Esophagus (tissue), 2 donors: ENCODE results near the gene VSTM4. TPM values are rescaled to one million over a fixed set of nuclear protein-coding genes. Genes with fewer than 3 reads are reported as not detected.
A peak's percentile ranks its signal among the peaks of the same experiment; 100 is the strongest.

Source experiments
- H3K27ac ChIP-seq, 2 donors: one replicate each; pipeline ENCODE4 v1.5.1; 2013; ENCODE audit warnings: low read depth in 2 of 2, mild to moderate bottlenecking in 2 of 2, inconsistent platforms in 1 of 2, low read length in 1 of 2, moderate library complexity in 1 of 2
- H3K27me3 ChIP-seq, 2 donors: one replicate each; pipeline ENCODE4 v1.6.1; 2013; ENCODE audit warnings: low read length in 2 of 2, control low read depth in 1 of 2, mild to moderate bottlenecking in 1 of 2; ENCODE audit not compliant: insufficient read depth in 2 of 2, control insufficient read depth in 1 of 2
- H3K36me3 ChIP-seq, 2 donors: one replicate each; pipeline ENCODE4 v1.6.1; 2013; ENCODE audit warnings: low read length in 1 of 2; ENCODE audit not compliant: control insufficient read depth in 2 of 2, insufficient read depth in 2 of 2
- H3K4me1 ChIP-seq, 2 donors: one replicate each; pipeline ENCODE4 v1.6.1; 2013; ENCODE audit warnings: low read length in 1 of 2; ENCODE audit not compliant: control insufficient read depth in 2 of 2, insufficient read depth in 2 of 2
- H3K4me3 ChIP-seq, 2 donors: one replicate each; pipeline ENCODE4 v1.5.1; 2013; ENCODE audit warnings: low read length in 2 of 2, mild to moderate bottlenecking in 2 of 2, low read depth in 1 of 2, moderate library complexity in 1 of 2
- H3K9me3 ChIP-seq, 2 donors: one replicate each; pipeline ENCODE4 v1.6.1; 2013; ENCODE audit warnings: mild to moderate bottlenecking in 2 of 2, low read depth in 1 of 2, low read length in 1 of 2, moderate library complexity in 1 of 2; ENCODE audit not compliant: control insufficient read depth in 2 of 2, insufficient read depth in 1 of 2
- WGBS, 2 donors: extraction: QIAGEN DNeasy Blood & Tissue Kit; methylation state at CpG; one replicate each; pipeline ENCODE4 v1.1.7; 2013; 5-methylcytosine and 5-hydroxymethylcytosine counted together
- polyA plus RNA-seq, 2 donors: library from polyadenylated mRNA; stranded (reverse); fragments of 200-250 nt; gene quantifications; one replicate each; pipeline ENCODE4 v1.2.3, GENCODE V29; 2013
- donor health status: healthy with polysubstance abuse.
- donor health status: Bipolar disorder and iron deficiency.

VSTM4 gene
- polyA plus RNA-seq, 2 donors = 0.31 to 1.2 TPM

DNA sequence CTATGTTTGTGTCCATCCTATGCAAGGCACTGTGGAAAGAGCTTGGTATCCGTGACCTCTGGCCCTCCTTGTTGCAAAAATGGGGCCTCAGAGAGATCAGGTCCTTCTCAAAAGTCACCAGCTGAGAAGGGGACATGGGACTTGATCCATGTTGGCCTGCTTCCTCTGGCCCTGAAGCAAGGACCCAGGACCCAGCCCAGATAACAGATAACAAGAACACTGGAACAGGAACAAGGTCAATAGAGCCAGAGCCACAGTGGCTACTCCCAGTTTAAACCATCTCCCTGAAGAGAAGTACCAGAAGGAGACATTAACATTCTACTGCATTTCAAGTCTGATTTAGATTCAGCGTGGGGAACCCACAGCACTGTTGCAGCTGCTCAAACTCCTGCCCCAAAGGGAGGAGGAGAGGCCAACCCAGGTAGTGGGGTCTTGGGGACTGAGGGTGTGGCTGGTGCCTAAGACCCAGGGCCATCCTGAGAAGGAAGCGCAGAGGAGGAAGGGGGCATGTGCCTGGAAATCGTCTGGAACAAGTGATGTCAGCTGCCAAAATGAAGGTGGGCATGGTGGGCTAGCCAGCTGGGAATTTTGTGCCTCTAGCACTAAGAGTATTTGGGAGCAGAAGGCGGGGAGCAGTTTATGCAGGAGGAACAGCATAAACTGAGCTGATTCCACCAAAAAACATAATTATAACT is 61.2 kb downstream of the VSTM4 start:
- no peaks in the 10 kb centered on the region for H3K27me3 ChIP-seq
- H3K4me1 ChIP-seq = peaks cover 10 to 15% of the 10 kb centered on the region in 2 donors
- WGBS, 2 donors = 86 to 88% methylated on average over 5 of the region's 5 CpGs
- no peak overlapping the region for H3K27ac ChIP-seq
- H3K36me3 ChIP-seq = no peaks in the 10 kb centered on the region
- H3K4me3 ChIP-seq = no peak overlapping the region
- H3K9me3 ChIP-seq = no peaks in the 10 kb centered on the region

DNA sequence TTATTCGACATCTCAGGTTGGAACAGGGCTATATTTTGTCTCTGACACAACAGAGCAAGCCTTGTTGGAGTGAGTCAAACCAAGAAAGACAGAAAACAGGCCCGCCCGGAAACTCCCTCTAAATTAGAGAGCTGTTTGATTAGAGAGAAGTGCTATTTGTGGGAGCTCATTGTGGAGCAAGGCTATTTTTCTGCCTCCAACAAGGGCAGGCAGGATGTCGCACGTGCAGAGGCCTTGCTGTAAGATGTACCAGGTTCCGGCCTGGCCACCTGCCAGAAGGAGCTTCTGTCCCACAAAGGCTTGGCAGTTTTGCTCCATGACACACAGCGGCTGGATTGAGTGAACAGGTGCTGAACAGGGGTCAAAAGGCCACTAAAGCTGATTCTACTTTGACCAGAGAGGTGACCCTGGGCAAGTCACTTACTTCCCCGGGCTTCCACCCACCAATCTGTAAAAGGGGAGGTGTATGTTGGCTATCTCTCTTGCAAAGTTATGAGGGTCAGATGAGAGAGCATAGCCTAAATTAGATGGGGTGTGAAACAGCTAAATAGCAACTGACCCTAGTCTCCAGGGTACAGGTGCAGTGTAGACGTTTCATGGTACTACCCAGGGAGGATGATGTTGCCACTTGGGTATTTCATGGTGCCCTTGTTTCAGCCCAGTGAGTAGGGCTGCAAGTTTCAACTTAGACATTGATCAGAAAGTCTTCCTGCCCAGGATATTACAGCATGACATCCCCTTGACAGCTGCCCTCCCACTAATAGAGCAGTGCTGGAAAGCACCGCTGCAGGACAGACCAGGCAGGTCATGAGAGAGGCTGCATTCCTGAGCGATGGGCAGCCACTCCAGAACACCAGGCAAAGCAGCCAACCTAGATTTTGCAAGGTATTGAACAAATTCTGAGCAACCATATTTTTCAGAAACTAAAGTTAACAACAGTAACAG is 62.0 kb downstream of the VSTM4 start:
- H3K27me3 ChIP-seq = no peaks in the 10 kb centered on the region
- H3K9me3 ChIP-seq = no peaks in the 10 kb centered on the region
- H3K36me3 ChIP-seq = no peaks in the 10 kb centered on the region
- H3K27ac ChIP-seq = peak overlapping the region; percentile 45 to 62
- peaks cover 10 to 15% of the 10 kb centered on the region in 2 donors for H3K4me1 ChIP-seq
- no peak overlapping the region for H3K4me3 ChIP-seq
- WGBS, 2 donors = 45 to 55% methylated on average over 11 of the region's 11 CpGs

DNA sequence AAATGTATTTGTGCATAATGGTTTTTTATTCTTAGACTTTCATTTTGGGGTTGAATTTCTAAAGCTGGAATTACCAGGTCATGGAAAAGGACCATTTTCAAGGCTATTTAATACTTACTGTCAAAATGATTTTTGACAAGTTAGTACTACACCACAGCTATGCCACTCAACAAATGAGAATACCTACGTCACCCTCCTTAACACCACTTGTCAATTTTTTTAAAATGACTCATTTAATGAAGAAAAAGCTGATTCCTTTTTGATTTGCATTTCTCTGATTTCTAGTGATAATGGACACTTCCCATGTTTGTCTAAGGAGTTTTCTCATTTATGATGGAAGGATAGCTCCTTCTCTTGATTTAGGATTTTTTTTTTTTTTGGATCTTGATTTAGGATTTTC is 63.3 kb downstream of the VSTM4 start:
- 61 to 71% methylated on average over 1 of the region's 1 CpG for WGBS, 2 donors
- Histone ChIP-seq H3K4me1 (peaks cover 7 to 10% of the 10 kb centered on the region in 2 donors), H3K27ac (no peak overlapping the region), H3K27me3 (no peaks in the 10 kb centered on the region), H3K36me3 (no peaks in the 10 kb centered on the region), H3K4me3 (no peak overlapping the region), H3K9me3 (no peaks in the 10 kb centered on the region)

DNA sequence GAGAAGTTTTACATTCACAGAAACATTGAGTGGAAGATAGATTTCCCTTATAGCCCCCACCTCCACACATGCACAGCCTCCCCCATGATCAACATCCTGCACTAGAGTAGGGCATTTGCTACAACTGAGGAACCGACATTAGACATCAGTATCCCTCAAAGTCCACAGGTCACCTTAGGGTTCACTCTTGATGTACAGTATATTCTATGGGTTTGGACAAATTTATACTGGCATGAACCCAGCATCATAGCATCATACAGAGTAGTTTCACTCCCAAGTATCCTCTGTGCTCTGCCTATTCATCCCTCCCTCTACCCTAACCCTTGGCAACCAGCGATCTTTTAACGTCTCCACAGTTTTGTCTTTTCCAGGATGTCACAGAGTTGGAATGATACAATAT is 64.4 kb downstream of the VSTM4 start:
- Histone ChIP-seq H3K9me3 (no peaks in the 10 kb centered on the region), H3K27ac (no peak overlapping the region), H3K36me3 (no peaks in the 10 kb centered on the region), H3K27me3 (no peaks in the 10 kb centered on the region), H3K4me3 (no peak overlapping the region), H3K4me1 (peaks cover 7% of the 10 kb centered on the region in 2 donors)
- WGBS, 2 donors = 69 to 71% methylated on average over 3 of the region's 3 CpGs

DNA sequence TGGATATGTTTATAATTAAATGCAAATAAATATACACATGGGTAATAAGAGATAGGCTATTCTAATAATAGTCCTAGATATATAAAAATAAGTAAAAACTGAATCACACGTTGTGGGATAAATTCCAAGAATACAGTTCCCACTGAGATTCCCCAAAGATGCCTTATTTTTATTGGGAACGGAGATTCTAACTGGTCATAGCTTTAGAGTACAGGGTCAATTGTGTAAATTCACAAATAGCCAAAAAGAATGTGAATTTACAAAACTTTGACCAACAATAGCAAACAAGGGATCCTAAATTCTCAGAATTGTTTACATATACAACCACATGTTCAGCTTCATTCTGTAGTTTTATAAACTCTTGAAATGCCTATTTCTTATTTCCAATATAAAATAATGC is 65.0 kb downstream of the VSTM4 start:
- Histone ChIP-seq H3K4me1 (peaks cover 7% of the 10 kb centered on the region in 2 donors), H3K36me3 (no peaks in the 10 kb centered on the region), H3K9me3 (no peaks in the 10 kb centered on the region), H3K27me3 (no peaks in the 10 kb centered on the region), H3K27ac (no peak overlapping the region), H3K4me3 (no peak overlapping the region)
- WGBS, 2 donors = 67 to 70% methylated on average over 2 of the region's 2 CpGs

DNA sequence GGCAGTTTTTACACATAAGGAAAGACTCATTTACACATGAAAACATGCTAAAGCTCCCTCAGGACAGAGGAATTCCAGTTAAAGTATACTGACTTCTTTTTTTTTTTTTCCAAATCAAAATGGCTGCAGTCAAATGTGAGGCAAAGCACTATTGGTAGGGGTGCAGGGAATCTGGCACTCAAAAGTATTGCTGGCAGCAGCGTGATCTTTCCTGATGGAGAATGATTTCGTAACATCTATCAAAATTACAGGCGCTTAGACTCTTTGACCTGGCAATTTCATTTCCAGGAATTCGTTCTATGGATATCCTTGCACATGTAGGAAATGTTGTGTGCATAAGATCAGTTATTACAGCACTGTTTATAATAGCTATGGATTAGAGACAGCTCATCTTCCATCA is 65.7 kb downstream of the VSTM4 start:
- H3K27me3 ChIP-seq = no peaks in the 10 kb centered on the region
- no peak overlapping the region for H3K27ac ChIP-seq
- no peaks in the 10 kb centered on the region for H3K36me3 ChIP-seq
- WGBS, 2 donors = 61 to 62% methylated on average over 4 of the region's 4 CpGs
- H3K9me3 ChIP-seq = no peaks in the 10 kb centered on the region
- peaks cover 7% of the 10 kb centered on the region in 2 donors for H3K4me1 ChIP-seq
- H3K4me3 ChIP-seq = no peak overlapping the region

DNA sequence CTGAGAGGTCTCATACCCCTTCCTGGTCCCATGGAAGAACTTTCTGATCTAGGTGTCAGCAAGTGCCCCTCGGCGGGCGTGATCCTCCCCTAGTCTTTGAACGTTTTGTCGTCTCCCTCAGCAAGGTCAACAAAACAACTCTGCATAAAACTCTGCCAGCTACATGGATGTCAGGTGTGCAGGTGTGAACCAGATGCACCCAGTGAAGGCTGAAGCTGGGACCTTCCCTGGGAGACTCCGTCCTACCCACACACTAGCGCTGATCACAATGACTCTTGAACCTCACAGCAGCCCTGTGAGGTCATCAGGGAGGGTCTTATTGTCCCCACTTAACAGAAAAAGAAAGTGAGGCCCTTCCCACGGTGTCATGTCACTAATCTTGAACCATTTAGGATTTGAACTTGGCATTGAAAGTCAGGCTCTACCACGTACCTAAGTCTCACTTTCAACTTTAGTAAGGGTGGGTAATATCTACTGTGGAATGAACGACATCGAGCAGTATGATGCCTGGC is 68.1 kb downstream of the VSTM4 start:
- no peak overlapping the region for H3K27ac ChIP-seq
- H3K27me3 ChIP-seq = no peaks in the 10 kb centered on the region
- 89 to 94% methylated on average over 11 of the region's 11 CpGs for WGBS, 2 donors
- no peaks in the 10 kb centered on the region for H3K4me1 ChIP-seq
- no peak overlapping the region for H3K4me3 ChIP-seq
- H3K9me3 ChIP-seq = no peaks in the 10 kb centered on the region
- H3K36me3 ChIP-seq = no peaks in the 10 kb centered on the region

GRCh38 chr10:49044293-49045193 is 70.8 kb downstream of the VSTM4 start:
- Histone ChIP-seq H3K9me3 (no peaks in the 10 kb centered on the region), H3K27ac (no peak overlapping the region), H3K4me1 (no peaks in the 10 kb centered on the region), H3K4me3 (no peak overlapping the region), H3K27me3 (no peaks in the 10 kb centered on the region), H3K36me3 (no peaks in the 10 kb centered on the region)
- WGBS, 2 donors = 68 to 71% methylated on average over 5 of the region's 5 CpGs

DNA sequence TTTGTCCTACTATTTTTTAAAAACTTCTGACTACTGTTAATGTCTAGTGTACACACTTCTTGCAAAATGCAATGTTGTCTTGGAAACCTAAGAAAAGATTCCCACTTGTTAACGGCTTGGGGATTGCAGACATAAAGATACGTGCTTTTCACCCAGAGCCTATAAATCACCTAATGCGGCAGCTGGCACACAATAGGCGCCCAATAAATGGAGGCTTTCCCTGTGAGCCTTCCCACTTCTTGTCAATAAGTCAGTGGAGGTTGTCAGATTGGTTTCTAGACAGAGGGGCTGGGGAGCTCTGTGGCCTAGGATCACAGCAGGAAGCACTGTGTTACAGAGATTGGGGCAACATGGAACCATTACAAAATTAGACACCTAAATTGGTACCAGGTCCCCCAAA is 74.7 kb downstream of the VSTM4 start:
- 76 to 92% methylated on average over 4 of the region's 4 CpGs for WGBS, 2 donors
- Histone ChIP-seq H3K27me3 (no peaks in the 10 kb centered on the region), H3K4me3 (no peak overlapping the region), H3K27ac (no peak overlapping the region), H3K9me3 (no peaks in the 10 kb centered on the region), H3K36me3 (no peaks in the 10 kb centered on the region), H3K4me1 (no peaks in the 10 kb centered on the region)
